ENCODE results near the gene MRPS11. TPM values are rescaled to one million over a fixed set of nuclear protein-coding genes. Genes with fewer than 3 reads are reported as not detected.
A peak's percentile ranks its signal among the peaks of the same experiment; 100 is the strongest.
"Not testable (repeated sequence)": the region's sequence is repeated elsewhere in the genome, so short reads cannot be mapped to it uniquely, and the experiment has no call there.

Gene MRPS11
- polyA plus RNA-seq (ENCODE audit: insufficient read length), result 47.2 TPM
- long read RNA-seq, donor 1, transcript MRPS11-201 (6 exons, 3,644 nt), result major isoform, 14 of 24 reads
- long read RNA-seq, donor 1, partial matches to known transcripts, result 5 of 24 reads
- long read RNA-seq, donor 1, other reads (novel, unspliced or antisense), result 0 of 24 reads
- long read RNA-seq, donor 2, transcript MRPS11-201 (6 exons, 3,644 nt), result major isoform, 12 of 24 reads
- long read RNA-seq, donor 2, partial matches to known transcripts, result 0 of 24 reads
- long read RNA-seq, donor 2, other reads (novel, unspliced or antisense), result 6 of 24 reads
- long read RNA-seq, donor 3, transcript MRPS11-201 (6 exons, 3,644 nt), result major isoform, 11 of 16 reads
- long read RNA-seq, donor 3, partial matches to known transcripts, result 0 of 16 reads
- long read RNA-seq, donor 3, other reads (novel, unspliced or antisense), result 5 of 16 reads
- long read RNA-seq, donor 4, partial matches to known transcripts, result 0 of 2 reads
- long read RNA-seq, donor 4, other reads (novel, unspliced or antisense), result 0 of 2 reads
- long read RNA-seq, donor 5, transcript MRPS11-201 (6 exons, 3,644 nt), result major isoform, 30 of 59 reads
- long read RNA-seq, donor 5, partial matches to known transcripts, result 8 of 59 reads
- long read RNA-seq, donor 5, other reads (novel, unspliced or antisense), result 16 of 59 reads
- long read RNA-seq, donor 6, transcript MRPS11-201 (6 exons, 3,644 nt), result major isoform, 14 of 18 reads
- long read RNA-seq, donor 6, partial matches to known transcripts, result 0 of 18 reads
- long read RNA-seq, donor 6, other reads (novel, unspliced or antisense), result 0 of 18 reads
- long read RNA-seq, donor 7, transcript MRPS11-201 (6 exons, 3,644 nt), result major isoform, 23 of 46 reads
- long read RNA-seq, donor 7, transcript MRPS11-204 (5 exons, 918 nt), result minor isoform, 6 of 46 reads
- long read RNA-seq, donor 7, partial matches to known transcripts, result 0 of 46 reads
- long read RNA-seq, donor 7, other reads (novel, unspliced or antisense), result 13 of 46 reads
- long read RNA-seq, donor 8, transcript MRPS11-201 (6 exons, 3,644 nt), result major isoform, 6 of 16 reads
- long read RNA-seq, donor 8, partial matches to known transcripts, result 8 of 16 reads
- long read RNA-seq, donor 8, other reads (novel, unspliced or antisense), result 0 of 16 reads

DNA sequence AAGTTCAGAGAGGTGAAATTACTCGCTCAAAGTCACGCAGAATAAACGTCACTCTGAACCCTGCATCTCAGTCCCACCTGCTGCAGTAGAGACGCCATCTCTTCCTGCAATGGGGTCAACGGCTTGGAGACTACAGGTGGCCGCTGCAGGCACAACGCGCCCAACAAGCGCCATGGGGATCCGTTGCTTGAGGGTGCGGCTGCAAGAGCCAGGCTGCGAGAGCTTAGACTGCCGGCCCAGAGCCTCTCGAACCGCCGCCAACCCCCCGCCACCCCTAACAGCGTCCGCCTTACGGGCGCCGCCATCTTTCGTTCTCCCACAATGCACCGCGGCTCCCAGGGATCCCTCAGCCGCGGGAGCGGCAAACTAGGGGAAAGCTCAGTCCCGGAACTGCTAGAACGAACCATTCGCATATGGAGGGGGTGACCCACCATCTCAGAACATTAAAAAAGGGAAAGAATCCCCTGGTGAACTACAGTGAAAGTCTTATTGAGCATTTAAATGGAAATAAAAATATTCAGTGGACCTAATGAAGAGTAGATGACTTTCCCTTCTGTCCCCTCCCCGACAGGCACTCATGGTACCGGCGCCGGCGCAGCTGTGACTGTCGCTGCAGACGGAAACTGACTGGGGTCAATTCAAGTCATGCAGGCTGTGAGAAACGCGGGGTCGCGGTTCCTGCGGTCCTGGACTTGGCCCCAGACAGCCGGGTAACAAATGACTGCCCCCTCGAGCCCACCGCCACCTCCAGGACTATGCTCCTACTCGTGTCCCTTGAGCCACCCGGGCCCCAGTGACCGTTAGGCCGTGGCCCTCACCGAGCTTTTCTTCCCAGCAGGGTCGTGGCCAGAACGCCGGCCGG lies at the start of gene MRPS11, which contains the start of gene MRPL46:
MRPS11 (plus strand) TSS at position 636 of the 862 bp plus-strand sequence; CDS start at position 646, 10 bp downstream.
MRPL46 (minus strand) TSS at position 316 of the 862 bp plus-strand sequence; CDS start at position 305, 11 bp downstream.
- peak; percentile 94 for DNase-seq

DNA sequence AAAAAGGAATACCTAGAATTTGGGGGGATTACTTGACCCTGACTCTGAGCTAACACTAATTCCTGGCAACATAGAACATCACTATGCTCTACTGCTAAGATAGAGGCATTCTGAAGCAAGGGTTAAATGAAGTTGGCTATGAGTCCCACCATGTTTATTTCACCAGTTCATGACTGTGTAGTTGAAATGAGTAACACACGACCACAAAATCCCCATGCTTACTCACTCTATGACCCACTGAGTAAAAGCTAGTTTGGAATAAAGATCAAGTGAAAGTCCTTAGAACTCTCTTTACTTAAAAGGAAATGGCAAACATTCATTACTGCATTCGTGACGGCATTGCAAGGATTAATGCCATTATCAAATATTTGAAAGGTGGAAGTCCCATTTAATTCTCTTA lies 47.7 kb upstream of the MRPS11 start:
- no peak for DNase-seq

DNA sequence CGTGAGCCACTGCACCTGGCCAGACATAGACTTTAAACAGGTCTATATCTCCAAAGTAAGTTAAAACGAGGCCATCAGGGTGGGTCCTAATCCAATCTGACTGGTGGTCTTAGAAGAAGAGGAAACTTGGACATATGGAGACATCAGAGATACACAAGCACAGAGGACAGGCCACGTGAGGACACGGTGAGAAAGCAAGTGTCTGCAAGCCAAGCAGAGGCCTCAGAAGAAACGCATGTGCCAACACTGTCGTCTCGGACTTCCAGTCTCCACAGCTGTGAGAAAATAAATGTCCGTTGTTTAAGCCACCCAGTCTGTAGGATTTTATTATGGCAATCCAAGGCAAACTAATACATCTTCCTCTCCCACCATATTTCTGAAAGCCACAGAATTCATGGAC lies 44.2 kb upstream of the MRPS11 start:
- no peak for DNase-seq

DNA sequence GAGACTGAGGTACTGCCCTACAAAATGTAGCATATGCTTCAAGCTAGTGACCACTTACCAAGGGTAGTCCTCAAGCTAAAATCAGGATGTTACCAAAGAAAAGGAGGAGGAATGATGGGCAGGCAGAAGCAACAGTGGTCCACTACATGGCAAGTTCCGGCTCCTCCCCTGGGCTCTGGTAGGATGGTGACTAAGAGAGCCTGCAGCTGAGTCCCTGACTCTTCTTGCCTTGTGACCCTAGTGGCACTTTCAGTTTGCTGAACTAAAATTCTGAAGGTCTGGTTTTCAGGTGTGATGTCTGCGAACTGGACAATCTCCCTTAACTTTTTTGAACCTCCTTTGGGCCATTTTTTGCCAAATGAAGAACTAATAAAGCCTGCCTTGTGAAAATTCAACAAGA lies 41.2 kb upstream of the MRPS11 start:
- no peak for DNase-seq

DNA sequence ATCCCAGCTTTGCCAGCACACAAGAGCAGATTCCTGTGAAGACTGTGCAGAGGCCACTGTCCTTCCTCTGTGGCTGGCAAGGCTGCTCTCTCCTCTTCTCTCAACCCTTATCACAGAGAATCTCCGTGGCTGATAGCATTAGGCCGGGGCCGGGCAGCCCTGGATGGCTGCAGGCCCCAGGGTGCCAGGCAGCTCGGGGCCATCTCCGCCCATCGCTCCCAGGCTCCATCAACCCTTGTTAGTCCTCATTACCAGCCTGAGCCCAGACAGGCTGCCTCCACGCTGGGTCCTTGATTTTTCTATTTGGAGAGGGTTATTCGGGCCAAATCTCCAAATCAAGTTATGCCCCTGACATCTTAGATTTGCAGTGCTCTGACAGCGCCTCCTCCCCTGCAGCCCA lies 39.5 kb upstream of the MRPS11 start:
- DNase-seq, result no peak

DNA sequence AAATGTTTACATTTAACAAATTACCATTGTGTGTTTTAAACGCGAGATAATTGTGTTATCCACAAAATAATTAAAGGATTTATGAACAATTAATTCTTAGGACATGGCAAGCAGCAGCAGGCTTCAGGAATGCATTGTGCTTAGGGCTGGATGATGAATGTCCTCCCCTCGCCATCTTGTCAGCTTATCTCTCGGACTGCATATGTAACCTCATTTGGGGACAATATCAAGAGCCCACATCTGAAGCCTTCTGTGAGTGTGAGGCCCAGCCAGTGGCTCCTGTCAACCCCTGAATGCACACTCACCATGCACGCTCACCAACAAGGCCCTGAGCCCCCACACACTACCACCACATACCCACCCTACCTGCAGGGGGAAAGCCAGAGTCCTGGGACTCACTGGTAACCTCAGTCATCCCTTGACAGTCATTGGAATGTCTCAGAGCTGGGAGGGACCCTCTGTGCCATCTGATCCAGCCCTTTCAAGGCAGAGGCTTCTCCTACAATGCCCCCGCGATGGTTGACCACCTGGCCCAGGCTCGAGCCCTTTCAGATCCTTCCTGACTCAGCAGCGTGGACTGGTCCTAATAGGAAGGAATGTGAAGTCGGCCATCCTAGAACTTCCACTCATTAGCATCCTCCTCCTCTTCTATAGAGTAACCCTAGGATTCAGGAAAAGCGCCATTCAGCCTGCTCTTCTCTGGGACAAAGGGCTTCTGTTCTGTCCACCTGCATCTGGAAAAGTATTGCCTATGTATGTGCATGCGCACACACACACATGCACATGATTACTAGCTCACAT lies 38.5 kb upstream of the MRPS11 start:
- DNase-seq, result no peak

DNA sequence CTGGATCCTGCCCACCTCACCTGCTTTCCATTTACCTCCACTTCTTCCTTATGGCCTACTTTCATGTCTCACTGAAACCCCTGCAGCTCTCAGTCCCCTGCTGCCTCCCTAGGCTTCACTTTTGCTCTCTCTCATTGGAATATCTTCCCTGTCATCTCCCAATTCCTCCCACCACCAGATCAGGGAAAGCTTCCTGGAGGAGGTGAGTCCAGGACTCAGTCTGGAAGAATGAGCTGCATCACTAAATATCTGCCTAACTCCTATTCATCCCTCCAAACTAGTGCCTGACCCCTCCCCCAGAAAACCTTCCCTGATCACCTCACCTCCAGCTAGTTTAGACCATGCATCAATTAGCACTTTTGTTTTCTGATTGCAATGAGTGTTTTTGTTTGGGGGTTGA lies 37.5 kb upstream of the MRPS11 start:
- no peak for DNase-seq

DNA sequence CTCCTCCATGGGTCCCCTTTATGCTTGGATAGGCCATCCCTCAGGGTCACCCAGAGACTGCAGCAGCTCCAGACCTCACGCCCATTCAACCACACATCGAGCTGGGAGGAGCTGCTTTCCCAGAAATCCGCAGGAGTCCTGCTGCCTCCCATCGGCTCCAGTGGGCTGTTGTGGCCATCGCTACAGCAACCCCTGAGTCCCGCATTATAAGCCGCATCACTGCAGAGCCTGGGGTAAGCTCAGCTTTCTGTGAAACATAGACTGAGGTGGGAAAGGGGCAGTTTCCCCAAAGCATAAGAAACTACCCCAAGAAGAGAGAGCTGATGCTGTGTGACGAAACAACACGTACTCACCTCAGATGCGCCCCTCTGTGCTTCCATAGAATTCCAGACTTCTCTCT lies 36.1 kb upstream of the MRPS11 start:
- DNase-seq, result no peak

DNA sequence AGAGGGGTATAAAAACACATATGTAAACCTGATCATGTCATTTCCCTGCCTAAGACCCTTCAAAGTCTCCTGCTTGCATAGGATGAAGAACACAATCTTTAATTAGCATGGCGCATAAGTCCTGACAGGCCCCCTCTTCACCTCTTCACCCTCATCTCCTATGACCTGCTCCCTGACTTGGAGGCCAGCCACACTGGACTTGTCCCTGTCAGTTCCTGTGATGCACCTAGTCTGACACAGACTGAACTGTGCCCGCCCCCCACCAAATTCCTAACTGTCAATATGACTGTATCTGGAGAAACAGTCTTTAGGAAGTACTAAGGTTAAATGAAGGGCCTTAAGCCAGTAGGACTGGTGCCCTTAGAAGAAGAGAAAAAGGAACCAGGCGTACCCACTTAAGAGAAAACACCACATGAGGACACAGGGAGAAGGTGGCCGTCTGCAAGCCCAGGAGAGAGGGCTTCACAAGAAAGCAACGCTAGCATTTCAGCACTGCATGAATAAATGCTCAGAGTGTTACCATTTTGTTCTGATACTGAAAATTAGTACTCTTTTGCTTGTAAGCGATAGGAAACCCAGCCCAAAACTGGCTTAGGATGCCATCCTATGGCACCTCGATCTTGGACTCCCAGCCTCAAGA lies 34.3 kb upstream of the MRPS11 start:
- DNase-seq, result no peak

DNA sequence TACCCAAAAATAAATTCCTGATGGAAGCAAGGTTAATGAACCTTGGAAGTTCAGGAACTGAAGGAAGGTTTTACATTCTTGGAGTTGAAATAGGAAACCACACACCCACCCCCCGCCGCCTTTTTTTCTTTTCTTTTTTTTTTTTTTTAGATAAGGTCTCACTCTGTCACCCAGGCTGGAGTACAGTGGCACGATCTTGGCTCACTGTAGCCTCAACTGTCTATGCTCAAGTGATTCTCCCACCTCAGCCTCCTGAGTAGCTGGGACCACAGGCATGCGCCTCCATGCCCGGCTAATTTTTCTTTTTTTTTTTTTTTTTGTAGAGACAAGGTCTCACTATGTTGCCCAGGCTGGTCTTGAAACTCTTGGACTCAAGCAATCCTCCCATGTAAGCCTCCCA lies 33.4 kb upstream of the MRPS11 start:
- not testable (repeated sequence) for DNase-seq

DNA sequence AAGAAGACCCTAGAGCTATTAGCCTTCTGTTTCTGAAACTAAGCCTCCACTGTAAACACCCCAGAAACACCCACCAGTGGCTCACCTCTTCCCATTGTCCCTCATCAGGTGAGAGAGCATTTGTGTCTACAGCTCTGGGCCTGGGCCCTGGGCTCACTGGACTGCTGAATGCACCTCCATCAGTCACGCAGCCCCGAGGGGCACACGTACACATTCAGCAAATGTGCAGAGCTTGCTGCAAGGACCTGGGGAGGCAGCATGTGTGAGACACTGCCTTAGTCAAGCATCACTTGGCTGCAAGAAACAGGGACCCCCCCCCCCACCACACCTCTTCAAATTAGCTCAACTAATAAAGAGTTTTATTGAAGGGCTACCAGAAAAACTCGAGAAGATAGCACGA lies 29.3 kb upstream of the MRPS11 start:
- no peak for DNase-seq

DNA sequence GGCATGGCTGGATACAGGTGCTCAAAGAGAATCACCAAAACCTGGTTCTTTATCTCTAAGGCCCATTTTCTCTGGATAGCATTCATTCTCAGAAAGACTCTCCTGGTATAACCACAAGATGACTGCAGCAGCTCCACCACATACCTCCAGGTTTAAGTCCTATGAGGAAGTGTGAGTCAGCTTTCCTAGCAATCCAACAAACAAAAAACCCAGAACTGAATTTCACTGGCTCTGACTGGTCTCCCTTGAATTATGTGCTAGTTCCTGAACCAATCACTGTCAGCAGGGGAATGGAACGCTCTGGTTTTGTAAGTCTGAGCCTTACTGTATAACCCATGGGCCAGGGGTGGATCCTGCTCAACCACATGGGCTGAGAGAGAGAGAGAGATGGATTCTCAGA lies 27.5 kb upstream of the MRPS11 start:
- DNase-seq, result no peak

DNA sequence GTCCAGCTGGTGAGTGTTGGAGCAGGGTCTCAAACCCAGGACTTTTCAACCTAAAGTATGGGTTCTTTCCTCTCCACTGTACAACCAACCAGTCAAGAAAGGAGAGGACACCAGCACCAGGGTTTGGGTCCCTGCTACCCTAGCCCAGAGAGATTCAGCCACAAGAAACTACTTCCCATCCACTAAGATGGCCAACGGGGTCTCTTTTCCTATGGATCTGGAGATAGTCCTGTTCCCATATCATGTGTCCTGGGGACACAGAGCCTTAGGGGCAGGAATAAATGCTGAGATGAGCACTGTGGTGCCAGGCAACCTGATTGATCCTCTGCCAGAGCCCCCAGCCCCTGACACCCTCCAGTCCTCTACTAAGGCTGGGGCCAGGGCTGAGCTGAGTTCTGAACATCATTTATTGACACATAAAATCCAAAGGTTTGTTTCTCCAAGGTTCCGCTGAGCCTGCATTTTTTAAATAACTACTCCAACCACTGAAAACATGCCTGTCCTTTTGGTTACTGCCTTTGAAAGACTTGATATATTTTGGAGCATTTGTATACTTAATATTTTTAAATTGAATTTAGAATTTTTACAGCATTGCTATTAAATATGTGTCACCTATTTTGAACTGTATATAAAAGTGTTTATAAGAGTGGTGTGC lies 26.3 kb upstream of the MRPS11 start:
- no peak for DNase-seq

DNA sequence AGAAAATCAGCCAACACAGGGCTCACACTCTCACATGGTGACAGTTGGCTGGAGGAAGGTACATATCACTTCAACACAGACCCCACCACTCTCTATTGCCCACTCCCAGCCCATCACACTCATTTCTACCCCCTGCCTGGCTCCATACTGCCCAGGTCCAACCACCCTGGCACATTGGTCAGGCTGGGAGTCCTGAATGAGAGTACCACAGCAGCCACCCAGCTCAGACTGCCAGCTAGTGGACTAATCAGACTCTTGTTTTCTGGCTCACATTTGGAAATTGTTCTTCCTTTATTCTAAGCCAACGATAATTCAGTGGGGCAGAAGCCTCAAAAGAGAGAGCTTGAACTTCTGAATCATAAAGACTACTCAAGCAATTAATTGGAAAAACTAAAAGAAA lies 20.3 kb upstream of the MRPS11 start:
- DNase-seq, result no peak

DNA sequence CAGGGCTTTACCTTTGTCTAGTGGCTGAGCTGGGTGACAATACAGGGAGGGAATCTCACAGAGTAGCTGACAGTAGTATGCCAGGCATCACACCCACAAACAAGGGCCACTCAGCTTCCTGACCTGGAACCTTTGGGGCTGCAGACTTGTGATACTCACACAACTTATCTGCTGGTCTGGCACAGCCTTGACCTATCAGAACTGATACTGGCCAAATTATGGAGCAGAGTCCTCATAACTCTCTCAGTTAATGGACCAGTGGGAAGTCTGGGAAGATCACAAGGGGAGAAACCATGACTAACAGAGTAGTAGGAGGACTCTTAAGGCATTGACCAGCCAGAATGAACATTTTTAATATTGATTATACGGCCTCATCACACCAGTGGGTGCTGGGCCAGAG lies 19.8 kb upstream of the MRPS11 start:
- no peak for DNase-seq

DNA sequence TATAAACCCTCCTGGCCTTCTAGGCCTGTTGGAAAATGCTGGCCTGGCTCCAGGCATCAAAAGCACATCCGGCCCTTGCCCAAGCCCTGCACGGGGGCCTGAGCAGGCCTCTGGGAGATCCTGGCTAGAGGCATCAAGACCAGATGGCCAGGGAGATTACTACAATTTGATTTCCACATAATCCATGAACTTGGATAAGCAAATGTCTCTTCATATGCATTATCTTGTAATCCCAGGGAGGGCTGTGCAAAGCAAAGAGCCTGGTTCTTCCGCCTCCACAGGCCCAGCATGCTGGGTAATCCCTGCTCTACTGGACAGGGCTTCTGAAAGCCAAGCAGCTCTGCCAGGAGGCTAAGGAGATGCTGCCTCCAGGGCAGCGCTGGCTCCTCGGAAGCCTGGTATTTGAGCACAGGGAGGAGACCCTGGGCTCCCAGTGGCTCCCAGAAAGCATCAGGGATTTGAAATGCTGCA lies 18.5 kb upstream of the MRPS11 start:
- no peak for DNase-seq

DNA sequence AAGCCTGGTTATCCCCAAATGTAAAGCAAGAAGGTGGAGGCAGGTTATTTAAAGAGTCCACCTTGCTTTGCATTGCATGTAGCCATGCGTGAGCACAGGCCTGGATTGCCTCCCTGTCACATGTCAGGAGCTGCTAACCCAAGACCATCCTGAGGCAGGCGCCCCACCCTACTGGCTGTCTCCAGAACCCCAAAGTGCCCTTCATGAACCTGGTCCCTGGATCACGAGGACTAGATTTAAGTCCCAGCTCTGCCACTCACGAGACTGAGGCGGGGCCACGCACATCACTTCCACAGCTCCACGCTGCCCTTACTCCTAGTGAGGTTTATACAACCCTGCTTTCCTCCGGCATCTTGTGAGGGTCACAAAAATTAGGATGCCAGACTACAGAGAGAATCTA lies 17.9 kb upstream of the MRPS11 start:
- DNase-seq, result no peak

DNA sequence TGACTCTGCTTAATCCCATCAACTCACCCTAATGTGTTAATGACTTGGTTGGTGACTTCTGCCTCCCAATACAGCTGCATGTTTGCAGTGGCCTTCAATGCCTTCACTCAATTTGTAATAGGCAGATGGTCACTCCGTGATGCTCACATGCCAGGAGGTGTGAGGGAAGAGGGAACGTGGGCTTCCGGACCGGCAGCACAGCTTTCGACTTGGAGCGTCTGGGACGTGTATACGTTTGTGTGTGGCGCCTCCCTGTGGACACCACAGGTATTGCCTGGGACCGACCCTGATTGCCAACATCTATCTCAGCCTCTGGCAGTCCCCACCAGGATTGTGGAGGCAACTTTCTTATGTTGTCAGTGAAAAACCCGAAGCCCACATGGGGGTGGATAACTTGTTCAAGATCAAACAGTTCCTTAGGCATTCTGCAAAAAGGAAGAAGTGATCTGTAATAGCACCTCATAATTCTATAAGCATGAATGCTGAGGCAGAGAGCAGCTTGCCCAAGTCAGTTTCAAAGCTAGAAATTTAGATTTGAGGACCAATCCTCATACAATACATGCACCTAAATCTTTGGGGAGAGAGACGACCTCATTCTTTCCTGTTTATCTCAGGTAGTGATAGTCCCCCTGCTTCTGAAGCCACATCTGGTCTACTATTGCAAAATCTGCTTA lies 17.2 kb upstream of the MRPS11 start:
- DNase-seq, result peak; percentile 44

DNA sequence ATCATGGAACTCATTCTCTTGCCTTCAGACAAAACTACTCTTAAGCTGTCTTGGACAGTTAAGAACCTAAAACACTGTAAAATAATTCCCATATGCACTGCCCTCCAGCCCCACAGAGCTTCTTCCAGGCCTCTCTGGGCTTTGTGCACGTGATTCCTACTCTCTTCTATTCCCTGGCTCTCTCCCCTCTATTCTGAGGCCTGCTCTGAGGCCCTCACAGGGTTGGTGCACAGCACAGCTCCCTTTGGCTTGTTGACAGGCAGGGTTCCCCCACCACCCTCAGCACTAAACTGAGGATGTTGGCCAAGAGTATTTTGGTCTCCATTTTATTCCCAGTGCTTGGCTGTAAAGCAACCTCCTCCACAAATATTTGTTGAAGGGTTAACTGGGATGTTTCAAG lies 13.9 kb upstream of the MRPS11 start:
- DNase-seq, result no peak
